ENCODE measurements around the gene TMUB1.

Gene TMUB1

DNA sequence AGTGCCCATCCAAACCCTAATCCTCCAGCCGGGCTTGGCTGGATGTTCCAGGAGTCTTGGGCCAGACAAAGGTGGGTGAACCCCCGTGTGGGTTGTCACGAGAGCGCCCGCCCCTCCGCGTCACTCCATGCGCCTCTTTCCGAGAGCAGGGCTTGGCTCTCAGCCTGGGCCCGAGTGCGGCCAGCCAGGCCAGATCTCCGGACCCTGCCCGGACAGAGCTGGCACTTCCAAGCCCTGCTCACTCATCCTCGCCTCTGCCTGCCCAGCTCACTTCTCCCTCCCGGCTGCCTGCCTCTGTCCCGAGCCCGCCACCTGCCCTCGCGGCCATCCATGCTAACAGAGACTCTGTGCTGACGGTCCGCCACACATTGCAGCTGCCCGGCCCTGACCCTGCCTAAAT lies 37.6 kb upstream of the TMUB1 start:
- no peak for DNase-seq

DNA sequence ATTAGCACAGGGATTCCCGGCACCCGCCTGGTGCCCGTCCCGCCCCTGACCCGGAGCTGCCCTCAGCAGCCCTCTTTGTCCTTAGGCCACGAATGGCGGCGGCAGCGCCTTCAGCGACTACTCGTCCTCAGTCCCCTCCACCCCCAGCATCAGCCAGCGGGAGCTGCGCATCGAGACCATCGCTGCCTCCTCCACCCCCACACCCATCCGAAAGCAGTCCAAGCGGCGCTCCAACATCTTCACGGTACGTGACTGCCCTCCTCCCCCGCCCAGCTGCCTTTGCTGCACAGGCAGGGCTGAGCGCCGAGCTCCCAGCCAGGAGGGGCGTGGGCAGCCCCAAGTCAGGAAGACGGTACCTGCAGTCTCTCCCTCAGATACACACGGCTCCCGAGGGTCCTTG lies 36.6 kb upstream of the TMUB1 start:
- DNase-seq = no peak

DNA sequence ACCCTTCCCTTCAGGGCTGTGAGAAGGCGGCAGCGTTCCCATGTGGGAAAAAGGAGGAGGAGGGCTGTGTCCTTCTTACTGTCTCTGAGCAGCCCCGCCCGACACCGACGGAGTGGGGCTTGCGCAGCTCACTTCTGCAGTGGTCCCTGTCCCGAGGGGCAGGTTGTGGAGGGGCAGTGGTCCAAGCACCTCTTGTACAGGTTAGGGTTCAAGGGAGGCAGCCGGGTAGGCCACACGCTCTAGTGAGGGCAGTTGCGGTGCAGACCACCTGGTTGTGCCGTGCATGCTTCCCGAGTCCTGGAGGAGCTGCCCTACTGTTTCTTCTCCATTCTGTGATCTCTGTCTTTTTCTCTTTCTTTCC lies 35.7 kb upstream of the TMUB1 start:
- DNase-seq = no peak

DNA sequence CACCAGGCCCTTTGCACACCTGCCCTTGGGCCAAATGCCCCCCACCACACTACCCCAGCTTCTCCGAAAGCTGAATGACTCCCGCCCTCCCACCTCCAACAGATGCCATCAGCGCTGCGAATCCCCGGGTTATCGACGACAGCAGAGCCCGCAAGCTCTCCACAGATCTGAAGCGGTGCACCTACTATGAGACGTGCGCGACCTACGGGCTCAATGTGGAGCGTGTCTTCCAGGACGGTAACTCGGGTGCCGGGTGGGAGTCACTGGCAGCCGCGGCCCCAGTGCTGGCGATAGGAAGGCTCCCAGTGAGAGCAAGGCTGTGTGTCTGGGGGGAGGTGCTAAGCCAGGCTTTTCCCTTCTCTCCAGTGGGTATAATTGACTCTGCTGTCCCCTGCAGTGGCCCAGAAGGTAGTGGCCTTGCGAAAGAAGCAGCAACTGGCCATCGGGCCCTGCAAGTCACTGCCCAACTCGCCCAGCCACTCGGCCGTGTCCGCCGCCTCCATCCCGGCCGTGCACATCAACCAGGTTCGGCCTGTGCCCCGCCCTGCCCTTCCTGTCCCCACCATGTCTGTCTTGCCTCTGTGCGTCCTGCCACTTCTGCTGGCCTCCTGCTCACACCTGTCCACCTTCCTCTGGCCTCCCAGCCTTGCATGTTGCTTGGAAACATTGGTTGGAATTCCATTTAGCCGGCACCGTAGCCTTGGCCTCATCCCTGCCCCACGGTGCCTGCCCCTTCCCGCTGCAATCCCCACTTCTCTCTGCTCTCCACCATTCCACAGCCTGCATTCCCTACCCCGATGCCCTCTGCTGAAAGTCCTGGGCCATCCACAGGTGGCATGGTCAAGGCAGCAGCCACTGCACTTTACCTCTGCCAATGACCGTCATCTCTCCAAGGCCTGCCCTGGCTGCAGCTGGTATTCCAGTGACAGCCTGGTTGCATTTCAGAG lies 35.1 kb upstream of the TMUB1 start:
- no peak for DNase-seq

DNA sequence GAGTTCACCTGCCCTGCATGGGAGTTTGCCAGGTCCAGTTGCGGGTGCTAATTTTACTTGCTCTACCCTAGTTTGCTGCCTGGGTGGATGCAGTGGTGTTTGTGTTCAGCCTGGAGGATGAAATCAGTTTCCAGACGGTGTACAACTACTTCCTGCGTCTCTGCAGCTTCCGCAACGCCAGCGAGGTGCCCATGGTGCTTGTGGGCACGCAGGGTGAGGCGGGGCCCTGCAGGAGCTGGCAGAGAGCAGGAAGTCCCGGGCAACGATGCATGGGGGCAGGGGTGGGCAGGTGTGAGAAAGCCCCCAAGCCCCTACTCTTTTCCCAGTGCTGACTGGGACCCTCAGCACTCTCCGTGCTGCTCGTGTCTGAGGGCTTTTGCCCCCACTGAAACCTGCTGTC lies 34.3 kb upstream of the TMUB1 start:
- DNase-seq = no peak

DNA sequence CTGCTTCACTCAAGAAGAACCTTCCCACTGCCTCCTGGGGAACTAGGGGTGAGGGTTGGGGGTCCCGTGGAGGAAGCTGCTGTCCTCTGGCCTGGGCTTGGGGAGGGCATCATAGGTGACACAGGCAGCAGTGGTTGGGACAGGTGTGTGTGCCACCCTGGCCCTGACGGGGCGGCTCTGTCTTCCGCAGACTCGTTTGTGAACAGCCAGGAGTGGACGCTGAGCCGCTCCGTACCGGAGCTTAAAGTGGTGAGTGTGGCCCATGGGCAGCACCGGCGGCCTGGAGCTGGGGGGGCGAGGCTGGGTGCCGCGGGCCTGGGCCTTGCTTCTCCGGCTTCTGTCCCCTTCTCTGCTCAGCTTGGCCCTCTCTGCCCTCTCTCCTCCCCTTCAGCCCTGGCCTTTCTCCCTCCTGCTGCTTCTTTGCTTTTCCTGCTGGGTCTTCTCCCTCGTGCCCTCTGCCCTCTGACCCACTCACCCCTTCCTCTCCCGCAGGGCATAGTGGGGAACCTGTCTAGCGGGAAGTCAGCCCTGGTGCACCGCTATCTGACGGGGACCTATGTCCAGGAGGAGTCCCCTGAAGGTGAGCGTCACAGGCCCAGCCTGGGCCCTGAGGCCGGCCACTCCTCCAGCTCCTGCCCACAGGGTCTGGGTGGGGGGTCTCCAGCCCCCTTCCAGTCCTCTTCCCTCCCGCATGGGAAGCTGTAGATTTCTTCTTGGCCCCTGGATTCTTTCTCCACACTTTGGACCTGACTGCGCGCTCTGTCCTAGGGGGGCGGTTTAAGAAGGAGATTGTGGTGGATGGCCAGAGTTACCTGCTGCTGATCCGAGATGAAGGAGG lies 33.5 kb upstream of the TMUB1 start:
- DNase-seq = no peak

DNA sequence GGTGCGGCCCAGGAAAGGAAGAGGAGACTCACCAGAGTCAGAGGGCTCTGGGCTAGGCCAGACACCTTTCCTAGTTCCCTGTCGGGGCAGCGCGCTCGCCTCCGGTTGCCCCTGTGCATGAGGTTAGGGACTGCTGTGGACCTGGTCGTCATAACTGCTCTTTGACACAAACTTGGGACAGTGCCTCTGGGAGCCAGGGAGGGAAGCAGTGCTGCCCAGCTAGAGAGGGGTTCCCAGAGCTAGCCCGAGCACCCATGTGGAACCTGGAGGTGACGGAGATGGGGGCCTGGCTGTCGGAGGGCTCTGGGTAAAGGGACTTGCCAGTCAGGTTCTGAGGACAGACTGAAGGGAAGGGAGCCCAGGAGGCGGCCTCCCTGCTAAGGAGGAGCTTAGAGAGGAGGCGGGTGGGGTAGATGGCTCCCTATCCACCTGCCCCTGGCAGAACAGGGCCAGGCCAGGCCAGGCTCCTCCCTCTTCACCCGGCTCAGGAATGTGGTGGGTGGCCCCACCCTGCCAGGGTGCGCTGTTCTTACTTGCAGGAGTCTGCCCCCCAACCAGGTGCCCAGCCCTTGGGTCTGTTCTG lies 32.6 kb upstream of the TMUB1 start:
- DNase-seq = no peak

DNA sequence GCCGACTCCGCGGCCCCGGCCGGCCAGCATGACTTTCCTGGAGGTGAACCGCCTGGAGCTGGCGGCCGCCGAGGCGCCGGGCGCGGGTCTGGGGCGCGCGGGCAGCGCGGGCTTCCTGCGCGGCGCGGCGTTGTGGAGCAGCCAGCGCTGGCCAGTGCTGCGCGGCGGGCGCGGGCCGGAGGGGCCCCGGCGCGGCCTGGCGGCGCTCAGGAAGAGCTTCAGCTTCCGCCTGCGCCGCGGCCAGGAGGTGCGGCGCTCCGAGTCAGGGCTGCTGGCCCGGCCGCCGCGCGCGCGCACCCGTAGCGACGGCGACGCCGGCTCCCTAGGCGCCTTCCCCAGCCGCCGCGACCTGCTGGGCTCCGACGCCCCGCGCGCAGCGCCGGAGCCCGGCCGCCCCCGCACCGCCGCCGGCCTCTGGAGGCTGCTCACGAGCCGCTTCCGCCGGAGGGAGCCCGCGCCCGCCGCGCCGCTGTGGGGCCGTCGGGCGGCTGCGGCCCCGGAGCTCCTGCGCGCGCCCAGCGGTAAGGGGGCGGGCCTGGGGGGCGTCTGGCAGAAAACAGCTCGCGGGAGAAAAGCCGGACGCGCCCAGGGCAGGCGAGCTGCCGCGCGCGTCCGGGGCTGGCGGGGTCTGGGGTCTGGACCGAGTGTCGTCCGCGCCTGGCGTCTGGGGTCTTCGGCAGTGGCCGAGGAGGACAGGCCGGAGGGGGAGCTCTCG lies 32.0 kb upstream of the TMUB1 start:
- DNase-seq = no peak

DNA sequence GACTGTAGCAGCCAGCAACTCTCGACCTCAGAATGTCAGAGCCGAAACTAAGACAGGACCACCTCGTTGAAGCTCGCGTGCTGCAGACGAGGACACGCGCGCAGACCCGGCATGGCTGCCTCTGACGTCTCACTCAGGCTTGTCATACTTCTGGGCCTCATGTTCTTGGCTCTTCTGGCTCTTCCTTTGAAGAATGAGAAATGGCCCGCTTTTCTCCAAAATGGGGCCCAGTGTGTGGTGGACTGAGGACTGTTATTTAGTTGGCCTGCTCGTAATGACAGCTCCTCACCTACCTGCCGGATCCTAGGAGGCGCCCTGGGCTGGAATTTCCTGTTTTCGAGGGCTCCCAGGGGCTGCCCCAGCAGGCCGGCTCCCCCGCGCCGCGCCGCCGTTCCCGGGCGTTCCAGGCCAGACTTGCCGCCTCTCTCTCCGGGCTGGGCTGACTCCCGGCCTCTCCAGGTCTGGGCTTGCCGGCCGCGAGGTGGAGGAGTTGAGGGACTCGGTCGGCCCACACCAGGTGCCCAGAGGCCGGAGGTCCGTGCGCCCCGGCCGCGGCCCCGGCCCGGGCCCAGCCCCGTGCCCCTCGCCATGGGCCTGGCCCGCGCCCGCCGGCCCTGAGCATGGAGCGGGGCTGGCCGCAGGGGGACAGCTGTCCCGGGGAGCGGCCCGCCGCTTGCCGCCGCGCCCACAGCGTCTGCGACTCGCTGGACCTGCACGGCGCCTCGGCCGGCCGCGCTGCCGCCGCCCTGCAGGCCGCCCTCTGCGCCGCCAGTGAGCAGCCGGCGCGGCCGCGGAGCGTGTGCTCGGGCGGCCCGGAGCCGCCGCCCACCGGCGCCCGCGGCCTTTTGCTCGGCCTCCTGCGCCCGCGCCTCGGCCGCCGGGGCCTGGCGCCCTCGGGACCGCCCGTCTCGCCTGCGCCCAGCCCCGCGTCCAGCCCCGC lies 31.1 kb upstream of the TMUB1 start:
- DNase-seq = no peak

DNA sequence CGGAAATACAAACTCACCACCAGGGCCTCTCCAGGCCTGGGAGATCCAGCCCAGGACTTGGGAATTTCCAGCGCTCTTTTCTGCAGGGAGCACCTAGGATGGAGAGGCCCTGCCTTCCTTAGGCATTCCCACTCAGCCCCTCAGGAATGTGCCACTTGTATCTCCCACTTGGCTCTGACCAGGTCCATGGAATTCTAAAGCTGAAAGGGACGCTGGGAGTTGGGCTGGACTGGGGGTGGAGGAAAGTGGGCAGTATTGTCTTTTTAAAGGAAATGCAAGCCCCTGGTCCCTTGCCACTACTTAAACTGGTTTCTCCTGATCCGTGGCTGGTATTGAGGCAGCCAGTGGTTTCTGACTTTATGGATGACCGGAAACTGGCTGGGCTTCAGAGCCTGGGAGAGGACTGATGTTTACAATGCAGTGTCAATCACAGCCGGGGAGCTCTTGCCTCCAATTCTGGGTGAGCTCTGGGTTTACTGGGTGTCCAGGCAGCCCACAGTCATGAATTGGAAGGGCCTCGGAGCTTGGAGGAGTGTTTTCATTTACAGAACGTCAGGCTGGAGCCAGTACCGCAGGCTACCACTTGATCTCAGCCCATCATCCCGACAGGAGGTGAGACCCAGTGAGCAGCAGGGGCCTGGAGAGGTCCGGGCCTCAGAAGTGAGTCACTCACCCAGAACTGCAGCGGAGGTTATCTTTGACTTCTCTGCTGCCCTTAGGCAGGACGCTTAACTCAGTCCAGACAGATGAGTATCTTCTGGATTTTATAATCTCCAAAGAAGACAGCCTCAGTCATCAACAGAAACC lies 30.3 kb upstream of the TMUB1 start:
- DNase-seq = no peak

DNA sequence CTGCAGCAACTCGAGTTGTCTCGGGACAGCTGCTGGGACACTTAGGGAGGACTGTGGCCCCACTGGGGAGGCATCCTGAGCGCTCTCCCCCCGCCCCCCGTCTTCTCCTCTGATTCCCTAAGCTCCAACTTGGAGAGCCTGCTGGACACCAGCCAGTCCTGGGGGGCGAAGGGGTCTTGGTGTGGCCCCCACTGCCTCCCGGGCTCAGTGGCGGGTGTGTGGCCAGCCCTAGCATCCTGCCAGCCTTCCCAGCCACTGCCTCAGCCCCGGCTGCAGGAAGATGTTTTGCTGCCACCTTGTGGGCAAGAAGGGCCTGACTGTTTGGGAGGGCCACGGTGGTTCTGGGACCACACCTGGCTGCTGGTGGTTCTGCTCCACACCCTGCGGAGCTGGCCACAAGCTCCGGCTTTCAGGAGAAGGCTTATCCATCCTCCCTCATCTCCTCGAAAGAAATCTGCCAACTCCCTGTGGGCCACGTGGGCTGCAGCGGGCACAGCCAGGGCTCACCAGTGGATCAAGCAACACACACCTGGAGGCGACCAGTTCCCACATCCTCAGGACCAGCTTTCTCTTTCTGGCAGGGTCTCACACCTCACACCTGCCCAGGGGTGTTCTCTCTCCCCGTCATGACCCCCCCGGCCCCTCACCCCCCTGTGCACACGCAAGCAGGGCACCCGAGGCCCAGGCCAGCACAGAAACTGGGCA lies 27.8 kb upstream of the TMUB1 start:
- peak; percentile 58 for DNase-seq

DNA sequence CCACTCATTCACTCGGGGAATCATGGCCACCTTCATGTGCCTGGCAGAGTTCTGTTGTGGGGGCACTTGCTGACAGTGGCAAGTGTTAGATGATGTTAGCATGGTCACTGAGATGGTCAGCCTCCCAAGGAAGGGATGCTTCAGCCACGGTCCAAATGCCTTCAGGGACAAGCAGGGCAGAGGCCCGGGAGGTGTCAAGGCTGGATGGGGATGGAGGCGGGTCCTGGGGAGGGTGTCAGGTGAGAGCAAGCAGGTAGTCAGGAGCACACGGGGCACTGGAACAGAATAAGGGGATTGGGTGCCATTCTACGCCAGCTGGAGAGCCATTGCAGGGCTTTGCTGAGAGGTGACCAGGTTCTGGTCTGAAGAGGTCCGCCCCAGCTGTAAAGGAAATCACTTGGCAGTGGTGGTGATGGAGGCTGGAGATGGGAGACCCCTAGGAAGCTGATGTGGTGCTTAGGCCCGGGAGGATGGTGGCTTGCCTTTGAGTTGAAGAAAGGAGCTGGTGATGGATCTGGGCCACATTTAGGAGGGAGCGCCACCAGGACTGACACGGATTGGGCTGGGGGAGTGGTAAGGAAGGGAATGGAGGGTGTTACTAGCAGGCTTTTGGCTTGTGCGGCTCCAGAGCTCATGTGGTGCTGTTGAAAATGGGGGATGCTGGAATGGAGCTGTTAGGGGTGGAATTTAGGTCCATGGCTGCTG lies 27.1 kb upstream of the TMUB1 start:
- DNase-seq = no peak

DNA sequence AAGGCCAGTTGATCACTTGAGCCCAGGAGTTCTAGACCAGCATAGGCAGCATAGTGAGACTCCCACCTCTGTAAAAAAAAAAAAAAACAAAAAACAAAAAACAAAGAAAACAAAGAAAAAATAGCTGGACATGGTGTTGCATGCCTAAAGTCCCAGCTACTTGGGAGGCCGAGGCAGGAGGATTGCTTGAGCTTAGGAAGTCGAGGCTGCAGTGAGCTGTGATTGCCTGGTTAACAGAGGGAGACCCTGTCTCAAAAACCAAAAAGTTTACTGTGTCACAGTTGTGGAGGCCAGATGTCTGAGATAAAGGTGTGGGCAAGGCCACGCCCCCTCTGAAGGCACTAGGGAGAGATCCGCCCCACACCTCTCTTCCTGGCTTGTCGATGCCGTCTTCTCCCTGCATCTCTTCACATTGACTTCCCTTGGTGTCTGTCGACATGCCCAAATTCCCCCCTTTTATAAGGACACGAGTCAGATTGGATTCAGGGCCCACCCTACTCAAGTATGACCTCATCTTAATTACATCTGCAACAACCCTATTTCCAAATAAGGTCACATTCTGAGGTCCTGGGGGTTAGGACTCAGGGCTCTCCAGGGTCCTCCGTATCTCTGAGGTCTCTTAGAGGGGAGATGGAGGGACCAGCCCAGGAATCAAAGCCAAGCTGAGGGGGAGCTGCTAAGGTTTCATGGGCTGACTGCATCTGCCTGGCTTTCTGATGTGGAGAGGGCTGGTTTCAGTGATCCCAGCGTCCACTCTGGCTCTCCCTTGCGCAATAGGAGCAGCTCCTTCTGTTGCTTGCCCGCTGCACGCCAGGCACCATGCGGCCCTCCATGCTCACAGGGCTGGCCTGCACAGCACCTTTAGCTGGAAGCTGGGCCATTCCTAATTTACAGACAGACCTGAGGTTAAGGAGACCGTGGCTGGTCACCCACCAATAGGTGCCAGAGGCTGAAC lies 26.1 kb upstream of the TMUB1 start:
- DNase-seq = no peak

DNA sequence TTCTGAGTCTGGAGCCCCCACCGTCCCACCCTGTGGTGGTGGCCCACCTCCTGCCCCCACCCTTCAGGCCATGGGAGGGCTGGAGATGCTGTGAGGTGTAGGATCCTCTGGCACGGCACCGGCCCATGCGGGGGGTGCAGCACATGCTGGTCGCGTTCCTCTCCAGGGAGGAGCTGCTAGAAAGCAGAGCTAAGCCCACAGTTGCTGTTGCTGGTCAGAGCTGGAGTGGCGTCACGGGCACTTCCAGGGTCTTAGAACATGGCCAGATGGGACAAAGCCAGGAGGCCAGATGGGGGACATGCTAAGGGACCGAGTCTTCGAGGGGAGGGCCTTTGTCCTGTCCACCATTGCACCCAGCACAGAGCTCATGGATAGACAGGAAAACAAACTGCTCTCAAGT lies 24.6 kb upstream of the TMUB1 start:
- no peak for DNase-seq

DNA sequence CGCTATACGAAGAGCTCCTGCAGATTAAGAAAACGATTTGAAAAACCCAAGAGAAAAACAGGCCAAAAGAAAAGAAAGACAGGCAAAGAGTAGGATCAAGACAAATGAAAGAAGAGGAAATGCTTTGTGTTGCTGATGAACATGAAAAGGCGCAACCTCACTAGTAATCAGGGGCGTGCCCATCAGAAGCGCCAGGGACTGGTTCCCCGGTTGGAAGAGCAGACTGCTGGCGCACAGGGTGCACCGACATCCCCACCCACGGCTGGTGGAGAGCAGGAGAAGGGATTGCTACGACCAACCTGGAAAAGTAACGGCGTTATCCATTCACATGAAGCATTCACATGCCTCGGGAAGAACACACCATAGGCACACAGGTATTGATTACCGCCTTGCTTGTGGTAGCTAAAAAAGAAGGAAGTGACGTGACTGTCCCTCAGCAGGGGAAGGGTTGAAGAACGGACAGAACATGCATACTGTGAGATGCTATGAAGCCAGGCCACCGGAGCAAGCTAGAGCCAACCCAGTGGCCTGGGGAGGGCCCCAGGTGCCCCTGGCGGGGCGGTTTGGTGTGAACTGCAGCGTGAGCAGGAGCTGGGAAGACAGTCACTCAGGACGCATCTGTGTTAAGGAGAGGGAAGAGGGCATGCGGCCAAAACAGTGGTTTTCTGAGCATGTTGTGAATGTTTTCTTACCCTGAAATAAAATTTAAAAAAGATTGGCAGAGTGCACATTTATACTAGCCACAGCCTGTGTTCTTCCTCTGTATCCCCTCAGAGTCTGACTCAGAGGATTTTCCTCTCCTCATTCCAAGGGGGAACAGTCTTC lies 21.3 kb upstream of the TMUB1 start:
- no peak for DNase-seq

DNA sequence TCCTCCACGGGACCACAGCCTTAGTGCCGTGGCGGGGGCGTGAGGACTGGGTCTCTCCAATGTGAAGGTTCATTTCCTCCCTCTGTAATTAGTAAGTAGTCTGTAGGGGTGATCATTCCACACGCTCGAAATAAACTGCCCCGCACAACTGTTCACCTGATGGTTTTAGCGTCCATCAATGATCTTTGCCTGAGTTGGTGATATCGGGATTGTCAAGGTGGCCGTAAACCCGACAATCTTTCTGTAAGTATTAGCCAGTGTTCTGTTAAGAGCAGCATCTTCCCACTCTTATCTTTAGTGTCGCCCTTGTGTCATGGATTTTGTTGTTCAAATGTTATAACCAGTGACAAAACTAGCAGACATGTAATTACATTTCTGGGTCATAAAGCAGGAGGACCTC lies 20.7 kb upstream of the TMUB1 start:
- no peak for DNase-seq

DNA sequence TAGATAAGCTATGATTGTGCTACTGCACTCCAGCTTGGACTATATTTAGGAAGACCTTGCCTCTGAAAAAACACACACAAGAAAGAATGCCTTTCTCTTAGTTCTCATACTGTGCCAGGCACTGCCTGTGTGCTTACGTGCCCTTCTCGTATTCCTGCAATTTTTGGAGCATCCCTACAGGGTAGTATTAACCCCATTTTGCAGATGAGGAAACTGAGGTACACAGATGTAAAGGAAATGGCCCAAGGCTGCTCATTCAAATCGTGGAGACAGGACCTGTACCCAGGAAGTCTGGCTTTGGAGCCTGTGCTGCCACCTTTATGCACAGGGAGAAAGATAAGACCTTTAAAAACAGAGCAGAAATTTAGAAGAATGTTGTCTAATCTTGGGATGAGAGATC lies 19.7 kb upstream of the TMUB1 start:
- DNase-seq = no peak

All from NCI-H1092 treated with DMSO at 0.1 percent for 48 hours (cell line).